ENCODE data around the gene PDIA6.

Gene PDIA6

GRCh38 chr2:10742666-10743065, 69.9 kb downstream of the PDIA6 start:
- H3K4me1 ChIP-seq (ENCODE audit: control insufficient read depth in 2 of 2, insufficient read depth in 1 of 2, low read depth in 1 of 2, low read length in 2 of 2) = peaks cover 0 to 1% of the 10 kb centered on the region in 2 donors
- no peaks in the 10 kb centered on the region for H3K79me1 ChIP-seq (ENCODE audit: low read depth, low read length)
- H3K14ac ChIP-seq (ENCODE audit: low read length) = no peak overlapping the region
- H3K18ac ChIP-seq (ENCODE audit: low read length) = peak overlapping the region; percentile 44
- H3K4me3 ChIP-seq (ENCODE audit: low read length in 2 of 2) = no peak overlapping the region
- WGBS, 2 donors (ENCODE audit: extremely low coverage in 2 of 2, insufficient read length in 2 of 2, insufficient replicate concordance in 1 of 2) = no CpG with 5 or more reads among the region's 11 CpGs
- no peak overlapping the region for H3K27ac ChIP-seq (replicated peaks; ENCODE audit: low read length)
- DNase-seq (ENCODE audit: low spot score) = no peak
- H3K23ac ChIP-seq (ENCODE audit: low read depth, low read length, poor library complexity) = peak overlapping the region; percentile 55
- peaks cover 0 to 4% (median 0%) of the 10 kb centered on the region in 3 experiments for H3K27me3 ChIP-seq (ENCODE audit: control insufficient read depth in 3 of 3, insufficient read depth in 3 of 3, low read depth in 1 of 3, low read length in 3 of 3)
- H2BK5ac ChIP-seq (ENCODE audit: low read length) = peak overlapping the region; percentile 85
- H3K9me3 ChIP-seq (replicated peaks in 1 of 2; ENCODE audit: control insufficient read depth in 2 of 2, insufficient read depth in 1 of 2, low read depth in 1 of 2, low read length in 2 of 2) = no peaks in the 10 kb centered on the region
- peak overlapping the region; percentile 65 for H2BK15ac ChIP-seq (ENCODE audit: low read length)
- H3K36me3 ChIP-seq (replicated peaks in 1 of 2; ENCODE audit: control insufficient read depth in 2 of 2, insufficient read depth in 2 of 2, low read length in 2 of 2) = no peaks in the 10 kb centered on the region
- H2AFZ ChIP-seq (ENCODE audit: low read length) = no peak overlapping the region
- H4K8ac ChIP-seq (ENCODE audit: low read depth, low read length) = no peak overlapping the region
- no peak overlapping the region for H3K4me2 ChIP-seq (ENCODE audit: insufficient read depth, low read length, poor library complexity, severe bottlenecking)
- H2AK5ac ChIP-seq (ENCODE audit: low read depth, low read length) = no peak overlapping the region
- H2BK12ac ChIP-seq (ENCODE audit: low read length) = no peak overlapping the region
- H3K9ac ChIP-seq (ENCODE audit: low read depth, low read length, poor library complexity) = no peak overlapping the region
- H2BK120ac ChIP-seq (ENCODE audit: low read depth, low read length) = no peak overlapping the region
- H4K91ac ChIP-seq (ENCODE audit: low read depth, low read length, poor library complexity) = no peak overlapping the region
- no peak overlapping the region for H3K4ac ChIP-seq (ENCODE audit: low read length)

- Histone ChIP-seq H3K27me3 (ENCODE audit: control insufficient read depth in 3 of 3, insufficient read depth in 3 of 3, low read depth in 1 of 3, low read length in 3 of 3) (peaks cover 0 to 6% (median 0%) of the 10 kb centered on the region in 3 experiments), H4K8ac (ENCODE audit: low read depth, low read length) (no peak overlapping the region), H2BK5ac (ENCODE audit: low read length) (no peak overlapping the region), H3K18ac (ENCODE audit: low read length) (peak overlapping the region; percentile 67), H3K36me3 (replicated peaks in 1 of 2; ENCODE audit: control insufficient read depth in 2 of 2, insufficient read depth in 2 of 2, low read length in 2 of 2) (no peaks in the 10 kb centered on the region), H3K4me2 (ENCODE audit: insufficient read depth, low read length, poor library complexity, severe bottlenecking) (no peak overlapping the region), H3K27ac (replicated peaks; ENCODE audit: low read length) (peak overlapping the region; percentile 31), H2BK15ac (ENCODE audit: low read length) (no peak overlapping the region), H3K4ac (ENCODE audit: low read length) (no peak overlapping the region), H3K23ac (ENCODE audit: low read depth, low read length, poor library complexity) (no peak overlapping the region), H2AK5ac (ENCODE audit: low read depth, low read length) (no peak overlapping the region), H2BK12ac (ENCODE audit: low read length) (no peak overlapping the region), H3K9me3 (replicated peaks in 1 of 2; ENCODE audit: control insufficient read depth in 2 of 2, insufficient read depth in 1 of 2, low read depth in 1 of 2, low read length in 2 of 2) (no peaks in the 10 kb centered on the region), H2BK120ac (ENCODE audit: low read depth, low read length) (peak overlapping the region; percentile 4), H3K79me1 (ENCODE audit: low read depth, low read length) (no peaks in the 10 kb centered on the region), H4K91ac (ENCODE audit: low read depth, low read length, poor library complexity) (no peak overlapping the region), H3K14ac (ENCODE audit: low read length) (no peak overlapping the region), H3K9ac (ENCODE audit: low read depth, low read length, poor library complexity) (no peak overlapping the region), H3K4me1 (ENCODE audit: control insufficient read depth in 2 of 2, insufficient read depth in 1 of 2, low read depth in 1 of 2, low read length in 2 of 2) (peaks cover 0 to 1% of the 10 kb centered on the region in 2 donors), H3K4me3 (ENCODE audit: low read length in 2 of 2) (no peak overlapping the region), H2AFZ (ENCODE audit: low read length) (no peak overlapping the region)
- DNase-seq (ENCODE audit: low spot score) = no peak
- WGBS, 2 donors (ENCODE audit: extremely low coverage in 2 of 2, insufficient read length in 2 of 2, insufficient replicate concordance in 1 of 2) = no CpG with 5 or more reads among the region's 2 CpGs
Measured at GRCh38 chr2:10741139-10741538, 71.4 kb downstream of the PDIA6 start.

GRCh38 chr2:10740226-10740625, 72.4 kb downstream of the PDIA6 start:
- no peaks in the 10 kb centered on the region for H3K36me3 ChIP-seq (replicated peaks in 1 of 2; ENCODE audit: control insufficient read depth in 2 of 2, insufficient read depth in 2 of 2, low read length in 2 of 2)
- H3K9me3 ChIP-seq (replicated peaks in 1 of 2; ENCODE audit: control insufficient read depth in 2 of 2, insufficient read depth in 1 of 2, low read depth in 1 of 2, low read length in 2 of 2) = no peaks in the 10 kb centered on the region
- no peak overlapping the region for H2BK15ac ChIP-seq (ENCODE audit: low read length)
- H3K4ac ChIP-seq (ENCODE audit: low read length) = no peak overlapping the region
- no peak overlapping the region for H3K14ac ChIP-seq (ENCODE audit: low read length)
- H2BK5ac ChIP-seq (ENCODE audit: low read length) = no peak overlapping the region
- H4K8ac ChIP-seq (ENCODE audit: low read depth, low read length) = no peak overlapping the region
- no peak overlapping the region for H3K23ac ChIP-seq (ENCODE audit: low read depth, low read length, poor library complexity)
- no peak overlapping the region for H3K9ac ChIP-seq (ENCODE audit: low read depth, low read length, poor library complexity)
- H3K79me1 ChIP-seq (ENCODE audit: low read depth, low read length) = no peaks in the 10 kb centered on the region
- H3K18ac ChIP-seq (ENCODE audit: low read length) = no peak overlapping the region
- no CpG with 5 or more reads among the region's 3 CpGs for WGBS, 2 donors (ENCODE audit: extremely low coverage in 2 of 2, insufficient read length in 2 of 2, insufficient replicate concordance in 1 of 2)
- no peak overlapping the region for H4K91ac ChIP-seq (ENCODE audit: low read depth, low read length, poor library complexity)
- H3K27me3 ChIP-seq (ENCODE audit: control insufficient read depth in 3 of 3, insufficient read depth in 3 of 3, low read depth in 1 of 3, low read length in 3 of 3) = peaks cover 0 to 9% (median 0%) of the 10 kb centered on the region in 3 experiments
- no peak overlapping the region for H2AK5ac ChIP-seq (ENCODE audit: low read depth, low read length)
- H3K27ac ChIP-seq (replicated peaks; ENCODE audit: low read length) = no peak overlapping the region
- no peak overlapping the region for H3K4me2 ChIP-seq (ENCODE audit: insufficient read depth, low read length, poor library complexity, severe bottlenecking)
- H3K4me1 ChIP-seq (ENCODE audit: control insufficient read depth in 2 of 2, insufficient read depth in 1 of 2, low read depth in 1 of 2, low read length in 2 of 2) = peaks cover 0 to 1% of the 10 kb centered on the region in 2 donors
- no peak overlapping the region for H3K4me3 ChIP-seq (ENCODE audit: low read length in 2 of 2)
- H2BK120ac ChIP-seq (ENCODE audit: low read depth, low read length) = no peak overlapping the region
- no peak overlapping the region for H2AFZ ChIP-seq (ENCODE audit: low read length)
- no peak overlapping the region for H2BK12ac ChIP-seq (ENCODE audit: low read length)
- no peak for DNase-seq (ENCODE audit: low spot score)

- H3K9ac ChIP-seq (ENCODE audit: low read depth, low read length, poor library complexity) = no peak overlapping the region
- H3K4ac ChIP-seq (ENCODE audit: low read length) = no peak overlapping the region
- no peak overlapping the region for H2BK15ac ChIP-seq (ENCODE audit: low read length)
- no peak overlapping the region for H3K23ac ChIP-seq (ENCODE audit: low read depth, low read length, poor library complexity)
- DNase-seq (ENCODE audit: low spot score) = no peak
- no peak overlapping the region for H2BK5ac ChIP-seq (ENCODE audit: low read length)
- no peak overlapping the region for H2AFZ ChIP-seq (ENCODE audit: low read length)
- H2AK5ac ChIP-seq (ENCODE audit: low read depth, low read length) = no peak overlapping the region
- peaks cover 0 to 14% (median 0%) of the 10 kb centered on the region in 3 experiments for H3K27me3 ChIP-seq (ENCODE audit: control insufficient read depth in 3 of 3, insufficient read depth in 3 of 3, low read depth in 1 of 3, low read length in 3 of 3)
- no peak overlapping the region for H2BK120ac ChIP-seq (ENCODE audit: low read depth, low read length)
- H3K4me2 ChIP-seq (ENCODE audit: insufficient read depth, low read length, poor library complexity, severe bottlenecking) = no peak overlapping the region
- no peak overlapping the region for H3K14ac ChIP-seq (ENCODE audit: low read length)
- H3K18ac ChIP-seq (ENCODE audit: low read length) = no peak overlapping the region
- H4K8ac ChIP-seq (ENCODE audit: low read depth, low read length) = no peak overlapping the region
- no peak overlapping the region for H3K27ac ChIP-seq (replicated peaks; ENCODE audit: low read length)
- WGBS, 2 donors (ENCODE audit: extremely low coverage in 2 of 2, insufficient read length in 2 of 2, insufficient replicate concordance in 1 of 2) = no CpG with 5 or more reads among the region's 6 CpGs
- peaks cover 0 to 1% of the 10 kb centered on the region in 2 donors for H3K4me1 ChIP-seq (ENCODE audit: control insufficient read depth in 2 of 2, insufficient read depth in 1 of 2, low read depth in 1 of 2, low read length in 2 of 2)
- H4K91ac ChIP-seq (ENCODE audit: low read depth, low read length, poor library complexity) = no peak overlapping the region
- H3K9me3 ChIP-seq (replicated peaks in 1 of 2; ENCODE audit: control insufficient read depth in 2 of 2, insufficient read depth in 1 of 2, low read depth in 1 of 2, low read length in 2 of 2) = no peaks in the 10 kb centered on the region
- H3K36me3 ChIP-seq (replicated peaks in 1 of 2; ENCODE audit: control insufficient read depth in 2 of 2, insufficient read depth in 2 of 2, low read length in 2 of 2) = no peaks in the 10 kb centered on the region
- no peaks in the 10 kb centered on the region for H3K79me1 ChIP-seq (ENCODE audit: low read depth, low read length)
- H2BK12ac ChIP-seq (ENCODE audit: low read length) = no peak overlapping the region
- no peak overlapping the region for H3K4me3 ChIP-seq (ENCODE audit: low read length in 2 of 2)
Measured at GRCh38 chr2:10738192-10738591, 74.4 kb downstream of the PDIA6 start.
